ENCODE measurements around the gene ANKS6. TPM values are rescaled to one million over a fixed set of nuclear protein-coding genes. Genes with fewer than 3 reads are reported as not detected.

ANKS6 gene
- total RNA-seq, 1 donor from 2014 or later, result 16.0 TPM

GRCh38 chr9:98774746-98775145, 21.6 kb downstream of the ANKS6 start:
- peaks cover 4% of the 10 kb centered on the region for H3F3A ChIP-seq (ENCODE audit: low read depth)
- peak; percentile 46 for DNase-seq (ENCODE audit: low spot score)
- no peaks in the 10 kb centered on the region for H3K9me3 ChIP-seq (ENCODE audit: low read depth)
- H3K36me3 ChIP-seq, result no peaks in the 10 kb centered on the region
- H3K27ac ChIP-seq, result no peak overlapping the region
- H3K4me1 ChIP-seq, result no peaks in the 10 kb centered on the region
- Mint-ChIP-seq H3K9me3 (no peaks in the 10 kb centered on the region), H3K27me3 (ENCODE audit: insufficient read depth, low read depth) (no peaks in the 10 kb centered on the region), H3K36me3 (peaks cover 28% of the 10 kb centered on the region), H3K4me3 (no peak overlapping the region), H3K4me1 (peaks cover 8% of the 10 kb centered on the region), H3K27ac (no peak overlapping the region)
- TF ChIP-seq EZH2phosphoT487 (IDR thresholded peaks at IDR 0.05) (no peak), EZH2 (IDR thresholded peaks at IDR 0.05) (no peak), CTCF (IDR thresholded peaks at IDR 0.05) (peak; percentile 59)
- H2AFZ ChIP-seq (replicated peaks), result no peak overlapping the region
- H3K27me3 ChIP-seq, result no peaks in the 10 kb centered on the region
- no peak overlapping the region for H3K9ac ChIP-seq
- H3K79me2 ChIP-seq (ENCODE audit: low read depth), result no peaks in the 10 kb centered on the region
- peaks cover 4% of the 10 kb centered on the region for H4K20me1 ChIP-seq (ENCODE audit: low read depth)
- H3K4me3 ChIP-seq, result no peak overlapping the region
- H3K4me2 ChIP-seq, result no peak overlapping the region

- TF ChIP-seq EZH2phosphoT487 (IDR thresholded peaks at IDR 0.05) (no peak), EZH2 (IDR thresholded peaks at IDR 0.05) (no peak), CTCF (IDR thresholded peaks at IDR 0.05) (peak; percentile 24)
- peaks cover 30% of the 10 kb centered on the region for H3K36me3 Mint-ChIP-seq
- H4K20me1 ChIP-seq (ENCODE audit: low read depth), result peaks cover 4% of the 10 kb centered on the region
- H3K27ac ChIP-seq, result no peak overlapping the region
- H3K4me3 ChIP-seq, result no peak overlapping the region
- no peaks in the 10 kb centered on the region for H3K27me3 ChIP-seq
- H3K9ac ChIP-seq, result no peak overlapping the region
- H3K79me2 ChIP-seq (ENCODE audit: low read depth), result no peaks in the 10 kb centered on the region
- H3K4me2 ChIP-seq, result no peak overlapping the region
- no peaks in the 10 kb centered on the region for H3K27me3 Mint-ChIP-seq (ENCODE audit: insufficient read depth, low read depth)
- DNase-seq (ENCODE audit: low spot score), result no peak
- H3K27ac Mint-ChIP-seq, result no peak overlapping the region
- H3K4me3 Mint-ChIP-seq, result no peak overlapping the region
- no peaks in the 10 kb centered on the region for H3F3A ChIP-seq (ENCODE audit: low read depth)
- H2AFZ ChIP-seq (replicated peaks), result no peak overlapping the region
- no peaks in the 10 kb centered on the region for H3K4me1 ChIP-seq
- no peaks in the 10 kb centered on the region for H3K36me3 ChIP-seq
- peaks cover 3% of the 10 kb centered on the region for H3K4me1 Mint-ChIP-seq
- no peaks in the 10 kb centered on the region for H3K9me3 Mint-ChIP-seq
- no peaks in the 10 kb centered on the region for H3K9me3 ChIP-seq (ENCODE audit: low read depth)
These were observed 22.6 kb downstream of the ANKS6 start for GRCh38 chr9:98773721-98774120.

- Histone ChIP-seq H3K4me3 (no peak overlapping the region), H3K9me3 (ENCODE audit: low read depth) (no peaks in the 10 kb centered on the region), H3K79me2 (ENCODE audit: low read depth) (no peaks in the 10 kb centered on the region), H3K27ac (no peak overlapping the region), H3K27me3 (no peaks in the 10 kb centered on the region), H3K4me1 (no peaks in the 10 kb centered on the region), H4K20me1 (ENCODE audit: low read depth) (peaks cover 4% of the 10 kb centered on the region), H2AFZ (replicated peaks) (no peak overlapping the region), H3K4me2 (no peak overlapping the region), H3K36me3 (no peaks in the 10 kb centered on the region), H3K9ac (no peak overlapping the region), H3F3A (ENCODE audit: low read depth) (no peaks in the 10 kb centered on the region)
- Mint-ChIP-seq H3K27me3 (ENCODE audit: insufficient read depth, low read depth) (peaks cover 4% of the 10 kb centered on the region), H3K36me3 (peaks cover 35% of the 10 kb centered on the region), H3K9me3 (no peaks in the 10 kb centered on the region), H3K4me1 (no peaks in the 10 kb centered on the region), H3K4me3 (no peak overlapping the region), H3K27ac (no peak overlapping the region)
- no peak for DNase-seq (ENCODE audit: low spot score)
- TF ChIP-seq EZH2 (IDR thresholded peaks at IDR 0.05) (no peak), CTCF (IDR thresholded peaks at IDR 0.05) (no peak), EZH2phosphoT487 (IDR thresholded peaks at IDR 0.05) (no peak)
These were observed 23.8 kb downstream of the ANKS6 start for GRCh38 chr9:98772364-98773155.
